ENCODE data around the gene MALT1. TPM values are rescaled to one million over a fixed set of nuclear protein-coding genes. Genes with fewer than 3 reads are reported as not detected.

The MALT1 gene
- total RNA-seq, 6 donors from 2014 or later = 17.1 to 29.3 (median 24.6) TPM

GRCh38 chr18:58712930-58713329 lies 41.7 kb downstream of the MALT1 start:
- H3K27me3 ChIP-seq = no peaks in the 10 kb centered on the region
- H3K9me3 ChIP-seq = no peaks in the 10 kb centered on the region
- H3K4me1 ChIP-seq = peaks cover 0 to 8% (median 3%) of the 10 kb centered on the region in 4 donors
- TF ChIP-seq EP300 (IDR thresholded peaks at IDR 0.05) = no peak
- TF ChIP-seq POLR2A (IDR thresholded peaks at IDR 0.05) = no peak
- no peak for TF ChIP-seq POLR2AphosphoS5 (IDR thresholded peaks at IDR 0.05)
- no peak for TF ChIP-seq CTCF (IDR thresholded peaks at IDR 0.05)
- DNase-seq (no peak), ATAC-seq (ENCODE audit: low FRiP score in 2 of 2) (no peak)
- H3K36me3 ChIP-seq = peaks cover 0 to 7% (median under 1%) of the 10 kb centered on the region in 4 donors
- no peak overlapping the region for H3K27ac ChIP-seq
- H3K4me3 ChIP-seq = no peak overlapping the region

- Histone ChIP-seq H3K4me3 (no peak overlapping the region), H3K9me3 (no peaks in the 10 kb centered on the region), H3K27ac (no peak overlapping the region), H3K4me1 (peaks cover 0 to 8% (median 3%) of the 10 kb centered on the region in 4 donors), H3K27me3 (no peaks in the 10 kb centered on the region), H3K36me3 (peaks cover 0 to 9% (median 0%) of the 10 kb centered on the region in 4 donors)
- ATAC-seq (ENCODE audit: low FRiP score in 2 of 2) = no peak
- 73 to 81% methylated on average over 3 of the region's 3 CpGs for WGBS, 2 donors
- TF ChIP-seq POLR2A (IDR thresholded peaks at IDR 0.05) = no peak
- no peak for TF ChIP-seq POLR2AphosphoS5 (IDR thresholded peaks at IDR 0.05)
- no peak for TF ChIP-seq CTCF (IDR thresholded peaks at IDR 0.05)
- TF ChIP-seq EP300 (IDR thresholded peaks at IDR 0.05) = no peak
- DNase-seq = no peak
These were observed 43.0 kb downstream of the MALT1 start for GRCh38 chr18:58714259-58714658.

GRCh38 chr18:58714821-58715220 lies 43.6 kb downstream of the MALT1 start:
- no peaks in the 10 kb centered on the region for H3K27me3 ChIP-seq
- no peak overlapping the region for H3K27ac ChIP-seq
- no peak for ATAC-seq (ENCODE audit: low FRiP score in 2 of 2)
- TF ChIP-seq POLR2A (IDR thresholded peaks at IDR 0.05) = no peak
- no peak for TF ChIP-seq POLR2AphosphoS5 (IDR thresholded peaks at IDR 0.05)
- TF ChIP-seq CTCF (IDR thresholded peaks at IDR 0.05) = no peak
- TF ChIP-seq EP300 (IDR thresholded peaks at IDR 0.05) = no peak
- DNase-seq = no peak
- peaks cover 0 to 8% (median 3%) of the 10 kb centered on the region in 4 donors for H3K4me1 ChIP-seq
- peaks cover 0 to 9% (median 0%) of the 10 kb centered on the region in 4 donors for H3K36me3 ChIP-seq
- no peak overlapping the region for H3K4me3 ChIP-seq
- WGBS, 2 donors = 95 to 97% methylated on average over 1 of the region's 1 CpG
- H3K9me3 ChIP-seq = no peaks in the 10 kb centered on the region

GRCh38 chr18:58715540-58715939 lies 44.3 kb downstream of the MALT1 start:
- TF ChIP-seq POLR2A (IDR thresholded peaks at IDR 0.05) (no peak), EP300 (IDR thresholded peaks at IDR 0.05) (no peak)
- peaks cover 0 to 8% (median 3%) of the 10 kb centered on the region in 4 donors for H3K4me1 ChIP-seq
- H3K36me3 ChIP-seq = peaks cover 0 to 9% (median 0%) of the 10 kb centered on the region in 4 donors
- no peak overlapping the region for H3K27ac ChIP-seq
- ATAC-seq (ENCODE audit: low FRiP score in 2 of 2) (no peak), DNase-seq (no peak)
- H3K4me3 ChIP-seq = no peak overlapping the region
- no peaks in the 10 kb centered on the region for H3K9me3 ChIP-seq
- H3K27me3 ChIP-seq = no peaks in the 10 kb centered on the region
- 34 to 42% methylated on average over 2 of the region's 2 CpGs for WGBS, 2 donors

- Histone ChIP-seq H3K27ac (no peak overlapping the region), H3K27me3 (no peaks in the 10 kb centered on the region), H3K4me1 (peaks cover 0 to 8% (median 3%) of the 10 kb centered on the region in 4 donors), H3K36me3 (peaks cover 0 to 9% (median 0%) of the 10 kb centered on the region in 4 donors), H3K9me3 (no peaks in the 10 kb centered on the region), H3K4me3 (no peak overlapping the region)
- 33 to 37% methylated on average over 4 of the region's 4 CpGs for WGBS, 2 donors
- ATAC-seq (ENCODE audit: low FRiP score in 2 of 2) = no peak
- no peak for TF ChIP-seq CTCF (IDR thresholded peaks at IDR 0.05)
- no peak for TF ChIP-seq POLR2A (IDR thresholded peaks at IDR 0.05)
- TF ChIP-seq POLR2AphosphoS5 (IDR thresholded peaks at IDR 0.05) = no peak
- TF ChIP-seq EP300 (IDR thresholded peaks at IDR 0.05) = no peak
- DNase-seq = no peak
These were observed 44.9 kb downstream of the MALT1 start for GRCh38 chr18:58716060-58716756.
